Uterus (tissue), 2 donors: ENCODE measurements around the gene COG3.

Experiments
- CTCF ChIP-seq, 4 experiments: fragments of 200-600 bp in 2 of 4; fragments of 450-650 bp in 2 of 4; sonication (generic) in 2 of 4; IDR thresholded peaks; one replicate each; pipeline ENCODE4 v1.5.1; 2016 to 2019; ENCODE audit warnings: antibody characterized with exemption in 4 of 4, mild to moderate bottlenecking in 2 of 4, moderate library complexity in 1 of 4
- POLR2A ChIP-seq, 2 donors: fragments of 450-650 bp; IDR thresholded peaks; one replicate each; pipeline ENCODE4 v1.6.1; 2016; ENCODE audit warnings: antibody characterized with exemption in 2 of 2, mild to moderate bottlenecking in 1 of 2, moderate library complexity in 1 of 2

GRCh38 chr13:45417790-45418534 lies 46.8 kb upstream of the COG3 start, which contains the start of gene SLC25A30:
- TF ChIP-seq CTCF (IDR thresholded peaks at IDR 0.05) = no peak
- TF ChIP-seq POLR2A (IDR thresholded peaks at IDR 0.05) = peak; percentile 59 to 81
